GM18526 (cell line): Measurements from ENCODE around the gene SAMD14.

Source experiments
- POLR2A ChIP-seq: IDR thresholded peaks from 3 replicates; pipeline ENCODE4 v1.6.1; 2011; ENCODE audit not compliant: insufficient read length; ENCODE audit errors: extremely low read depth

Gene SAMD14

DNA sequence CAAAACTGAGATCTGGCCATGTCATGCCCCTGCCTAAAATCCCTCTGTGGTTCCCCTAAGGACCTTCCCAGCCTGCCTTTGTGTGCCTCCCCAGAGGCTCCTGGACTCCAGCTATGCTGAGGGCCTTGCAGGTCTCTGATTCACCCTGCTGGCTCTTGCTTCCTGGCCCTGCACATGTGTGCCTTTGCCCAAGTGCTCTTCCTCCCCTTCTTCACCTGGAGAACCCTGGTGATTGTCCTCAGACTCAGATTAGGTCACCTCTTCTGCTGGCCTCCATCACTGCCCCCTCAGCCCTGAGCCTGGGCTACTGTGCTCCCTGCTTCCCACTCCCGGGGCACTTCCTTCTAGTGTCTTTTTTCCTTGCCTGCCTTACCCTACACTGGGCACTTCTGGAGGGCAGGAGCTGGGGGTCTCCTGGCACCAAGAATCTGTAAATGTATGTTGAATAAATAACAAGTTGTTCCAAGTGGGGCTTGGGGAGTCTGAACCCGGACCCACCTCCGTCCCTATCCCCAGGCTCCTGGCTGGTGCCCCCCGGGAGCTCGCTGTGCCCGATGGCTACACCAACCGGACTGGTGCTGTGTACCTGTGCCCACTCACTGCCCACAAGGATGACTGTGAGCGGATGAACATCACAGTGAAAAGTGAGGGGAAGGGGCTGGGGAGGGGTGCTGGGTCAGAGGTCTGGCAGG lies 66.3 kb downstream of the SAMD14 start:
- TF ChIP-seq POLR2A: no peak

DNA sequence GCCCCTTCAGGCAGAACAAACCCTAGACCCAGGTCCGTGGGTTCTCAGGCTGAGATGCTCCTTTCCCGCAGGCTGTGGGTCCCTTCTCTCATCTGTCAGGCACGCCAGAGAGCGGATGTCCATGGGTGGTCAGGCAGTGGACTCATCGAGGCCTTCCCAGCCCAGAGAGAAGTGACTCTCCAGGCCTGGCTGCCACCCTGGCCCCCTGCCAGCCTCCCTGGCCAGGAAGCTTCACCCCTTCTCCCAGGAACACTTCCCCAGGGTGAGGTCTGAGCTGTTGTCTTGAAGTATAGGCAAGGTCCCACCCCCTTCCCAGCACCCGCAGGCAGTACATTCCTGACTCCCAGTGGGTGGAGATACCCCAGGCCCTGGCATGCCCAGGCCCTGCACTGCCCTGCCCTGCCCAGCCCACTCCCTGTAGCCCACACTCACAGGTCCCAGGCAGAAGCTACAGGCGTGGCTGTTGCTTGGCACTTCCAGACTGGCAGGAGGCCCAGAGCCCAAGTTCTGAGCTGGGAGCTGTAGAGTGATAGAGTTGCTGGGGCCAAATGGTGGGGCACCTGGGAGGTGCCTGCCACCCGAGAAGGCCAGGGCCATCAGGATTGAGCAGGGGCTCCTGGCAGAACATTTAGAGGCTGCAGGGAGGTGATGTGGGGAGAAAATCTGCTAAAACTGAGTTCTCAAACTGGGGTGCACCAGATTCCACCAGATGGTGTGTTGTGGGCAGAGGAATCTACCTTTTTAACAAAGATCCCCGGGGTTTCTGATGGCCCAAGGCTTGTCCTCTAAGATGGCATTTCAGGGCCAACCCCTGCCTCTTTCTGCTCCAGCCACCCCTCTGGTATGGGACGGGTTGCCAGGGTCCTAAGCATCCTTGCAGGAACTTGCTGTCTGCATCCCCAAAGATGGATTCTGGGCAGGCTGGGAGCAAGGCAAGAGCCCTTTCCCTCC lies 67.4 kb downstream of the SAMD14 start:
- no peak for TF ChIP-seq POLR2A

DNA sequence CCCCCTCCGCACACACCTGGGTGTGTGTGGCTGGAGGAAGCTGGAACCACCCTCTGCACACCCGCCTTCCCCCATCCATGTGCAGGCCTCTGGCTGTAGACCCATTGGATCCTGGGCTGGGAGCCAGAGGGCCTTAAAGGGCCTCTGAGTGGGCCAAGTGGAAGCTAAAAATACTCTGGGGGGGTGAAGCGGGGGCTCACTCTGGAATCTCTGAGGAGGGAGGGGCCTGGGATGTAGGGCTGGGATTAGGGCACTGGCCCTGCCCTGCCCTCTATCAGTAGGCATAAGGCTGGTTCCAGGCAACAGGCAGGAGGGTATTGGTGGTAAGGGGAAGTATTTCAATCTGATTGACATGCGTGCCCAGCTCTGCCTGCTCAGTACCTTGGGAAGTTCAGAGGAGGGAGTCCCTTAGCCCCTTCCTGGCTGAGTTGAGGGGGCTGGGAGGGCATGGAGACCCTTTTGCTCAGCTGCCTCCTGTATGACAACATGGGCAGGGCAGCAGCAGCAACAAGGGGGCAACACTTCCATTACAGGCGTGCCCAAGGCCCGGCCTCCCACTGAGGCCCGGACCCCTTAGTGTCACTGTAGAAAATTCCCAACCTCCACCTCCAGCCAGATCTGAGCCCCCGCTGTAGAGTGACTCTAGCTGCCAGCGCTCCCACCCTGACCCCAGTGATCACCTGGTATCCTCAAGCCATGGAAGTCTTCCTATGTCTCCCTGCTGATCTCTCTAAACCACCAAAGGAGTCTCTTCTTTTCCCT lies 68.8 kb downstream of the SAMD14 start:
- TF ChIP-seq POLR2A: no peak
